CD4-positive, alpha-beta T cell treated with Interferon gamma for 1 hour (primary cell): ENCODE data around the gene ZNF93.
"Not testable (repeated sequence)": the region's sequence is repeated elsewhere in the genome, so short reads cannot be mapped to it uniquely, and the experiment has no call there.

ENCODE experiments used
- DNase-seq: peaks from one replicate; pipeline ENCODE4 v3.0.0-alpha.2; 2020

The ZNF93 gene

GRCh38 chr19:19900729-19901444, at the start of gene ZNF93:
TSS of gene ZNF93 (plus strand) at chr19:19900946. CDS start at chr19:19901089, 143 bp downstream.
- DNase-seq, result peak; percentile 92

DNA sequence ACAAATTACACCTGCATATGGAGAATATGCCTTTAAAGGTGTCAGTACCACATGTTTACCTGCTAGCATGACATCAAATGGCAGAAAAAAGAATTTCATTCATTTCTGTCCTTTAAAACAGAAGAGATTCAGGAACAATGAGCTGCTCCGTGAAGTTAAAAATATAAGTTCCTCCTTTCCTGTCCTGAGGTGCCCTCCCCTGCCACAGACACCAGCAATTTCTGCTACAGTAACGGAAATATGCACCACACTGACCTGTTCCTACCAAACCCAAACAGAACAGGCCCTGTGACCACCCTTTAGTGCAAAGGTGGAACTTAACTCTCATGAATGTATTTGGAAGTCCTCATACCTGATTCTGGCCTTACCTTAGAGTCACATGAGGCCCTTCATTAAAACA, 49.0 kb upstream of the ZNF93 start:
- DNase-seq, result not testable (repeated sequence)

- no peak for DNase-seq
Measured at GRCh38 chr19:19858751-19859150, 42.0 kb upstream of the ZNF93 start.

DNA sequence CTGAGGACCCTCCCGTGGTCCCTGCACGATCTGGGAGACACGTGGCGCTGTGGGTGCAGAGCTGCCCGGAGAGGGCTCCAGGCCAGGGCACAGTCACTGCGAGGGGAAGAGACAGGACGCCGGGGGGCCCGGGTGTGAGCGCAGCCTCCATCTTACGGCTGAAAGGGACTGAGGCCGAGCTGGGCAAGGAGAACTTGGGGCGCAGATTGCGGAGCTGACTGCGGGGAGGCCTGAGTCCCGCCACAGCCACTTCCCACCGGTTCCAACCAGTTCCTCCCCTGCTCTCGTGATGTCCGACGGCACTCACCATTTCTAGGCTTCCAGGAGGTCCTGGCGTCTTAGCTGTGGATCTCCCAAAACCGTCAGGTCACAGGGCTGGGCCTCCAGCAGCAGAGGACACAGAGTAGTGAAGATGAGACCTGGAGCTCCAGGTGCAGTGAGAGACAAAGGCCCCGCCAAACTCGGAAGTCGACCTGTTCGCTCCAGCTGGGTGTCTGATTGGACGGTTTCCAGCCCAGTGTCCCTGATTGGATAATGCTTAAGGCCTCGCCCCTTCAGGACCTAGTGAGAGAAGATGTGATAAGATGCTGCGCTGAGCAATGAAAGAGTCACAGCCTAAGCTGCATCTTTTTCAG, 39.9 kb upstream of the ZNF93 start:
- peak; percentile 79 for DNase-seq

GRCh38 chr19:19865750-19866610, 34.8 kb upstream of the ZNF93 start, which contains the start of gene ZNF253:
TSS of gene ZNF253 (plus strand) at chr19:19865882. CDS start at chr19:19865997, 115 bp downstream.
- peak; percentile 92 for DNase-seq

GRCh38 chr19:19866611-19867248, 34.0 kb upstream of the ZNF93 start:
- DNase-seq, result peak; percentile 73

GRCh38 chr19:19870086-19870485, 30.7 kb upstream of the ZNF93 start:
- DNase-seq, result not testable (repeated sequence)

DNA sequence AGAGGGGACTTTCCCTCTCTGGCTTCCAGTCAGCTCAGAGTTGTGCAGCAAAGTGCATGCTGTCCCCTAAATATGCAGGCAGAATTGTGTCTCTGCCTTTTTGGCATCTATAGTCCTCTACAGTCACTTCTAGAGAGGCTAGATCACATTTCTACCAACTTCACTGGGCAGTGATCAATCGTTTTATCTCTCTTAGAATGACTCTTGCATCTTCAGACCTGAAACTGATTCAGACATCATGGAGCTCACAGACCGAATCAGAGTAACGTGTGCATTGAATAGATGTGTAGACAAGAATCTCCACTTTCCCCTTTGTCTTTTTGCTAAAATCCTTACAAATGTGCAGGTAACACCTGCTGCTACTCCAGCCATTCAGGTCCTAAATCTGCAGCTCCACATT, 28.8 kb upstream of the ZNF93 start:
- no peak for DNase-seq

GRCh38 chr19:19873381-19873780, 27.4 kb upstream of the ZNF93 start:
- DNase-seq, result no peak

DNA sequence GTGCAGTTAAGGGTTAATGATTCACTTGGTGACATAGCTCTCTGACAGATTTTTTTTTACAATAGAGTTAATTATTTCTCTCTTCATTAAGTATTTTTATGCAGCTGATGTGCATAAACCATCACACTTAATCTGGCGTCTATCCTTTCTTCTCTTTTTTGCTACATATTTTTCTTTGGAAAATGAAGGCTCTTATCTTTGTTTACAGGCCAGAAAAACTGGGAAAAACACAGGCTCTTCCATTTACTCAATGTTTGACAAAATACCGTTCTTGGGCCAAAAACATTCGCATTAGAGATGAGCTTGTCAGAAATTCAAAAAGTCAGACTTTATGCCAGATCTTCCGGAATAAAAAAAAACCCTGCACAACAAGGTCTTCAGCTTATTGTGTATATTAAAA, 23.0 kb upstream of the ZNF93 start:
- no peak for DNase-seq

- no peak for DNase-seq
Measured at GRCh38 chr19:19884583-19884982, 16.2 kb upstream of the ZNF93 start.

- DNase-seq, result not testable (repeated sequence)
Measured at GRCh38 chr19:19892055-19892941, 8.4 kb upstream of the ZNF93 start.

DNA sequence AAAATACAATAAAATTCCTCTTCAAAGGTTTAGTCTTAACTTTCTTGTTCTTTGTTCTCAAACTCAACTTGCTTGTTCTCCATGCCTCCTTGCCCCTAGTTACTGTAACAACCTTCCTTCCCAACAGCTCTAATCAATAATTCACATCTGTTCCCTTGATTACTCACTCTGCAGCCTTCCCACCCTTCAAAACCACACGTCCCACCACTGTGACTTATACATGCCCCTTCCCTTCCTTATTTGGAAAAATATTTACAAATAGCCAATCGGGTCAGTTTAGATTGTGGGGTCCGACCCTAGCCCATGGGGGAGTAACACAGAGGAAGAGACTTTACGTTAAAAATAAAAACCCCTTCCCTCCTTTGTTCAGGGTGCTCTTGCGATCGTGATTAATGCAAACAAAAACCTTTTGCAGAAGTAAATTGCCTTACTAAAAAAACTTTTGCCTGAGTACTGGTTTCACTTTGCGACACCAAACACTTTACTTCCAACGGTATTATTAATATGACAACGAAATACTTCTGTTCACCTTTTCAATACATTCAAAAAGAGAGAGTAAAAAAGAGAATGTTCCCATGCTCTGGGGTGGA, 512 bp upstream of the ZNF93 start:
- DNase-seq, result no peak

- not testable (repeated sequence) for DNase-seq
Measured at GRCh38 chr19:19907551-19907950, 6.8 kb downstream of the ZNF93 start.

- DNase-seq, result no peak
Measured at GRCh38 chr19:19909654-19910053, 8.9 kb downstream of the ZNF93 start.

DNA sequence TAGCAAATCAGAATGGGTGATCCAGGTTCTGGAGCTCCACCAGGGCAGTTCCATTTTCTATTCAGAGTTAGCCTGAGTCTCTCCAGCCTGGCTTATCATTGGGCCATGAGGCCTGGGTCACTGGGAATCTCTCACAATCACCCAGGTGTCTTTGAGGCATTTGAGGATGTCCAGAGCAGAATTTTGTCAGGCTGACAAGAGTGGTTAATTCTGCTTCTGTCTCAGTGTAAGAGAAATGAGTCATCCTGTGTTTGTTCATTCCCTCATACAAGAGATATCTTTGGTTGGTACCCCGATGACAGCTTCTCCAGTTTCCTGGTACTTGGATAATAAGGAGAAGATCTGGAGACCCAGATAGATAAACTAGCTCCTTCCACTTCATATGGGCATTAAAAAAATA, 10.4 kb downstream of the ZNF93 start:
- no peak for DNase-seq

GRCh38 chr19:19914596-19914995, 13.8 kb downstream of the ZNF93 start:
- DNase-seq, result no peak

GRCh38 chr19:19930417-19930816, 29.7 kb downstream of the ZNF93 start:
- DNase-seq, result peak; percentile 16

- not testable (repeated sequence) for DNase-seq
Measured at GRCh38 chr19:19933432-19934314, 32.9 kb downstream of the ZNF93 start.

DNA sequence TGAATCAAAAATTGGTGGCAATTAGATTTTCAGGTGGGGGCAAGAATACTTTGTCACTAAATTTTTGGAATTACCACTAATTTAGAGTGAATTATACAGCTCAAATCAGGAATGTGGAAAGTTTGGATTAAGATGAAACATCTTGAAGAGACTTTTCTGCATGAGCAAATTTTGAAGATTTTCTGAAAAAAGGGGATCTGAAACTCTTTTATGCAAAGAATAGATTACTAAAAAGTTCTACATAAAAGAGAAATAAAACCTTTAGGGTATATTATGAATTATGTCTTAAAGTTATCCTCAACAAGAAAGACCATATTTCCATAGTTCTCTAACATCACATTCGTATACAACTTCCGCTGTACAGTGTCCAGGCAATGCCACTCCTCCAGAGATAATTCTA, 36.7 kb downstream of the ZNF93 start:
- no peak for DNase-seq
